Stimulated activated CD4-positive, alpha-beta T cell treated with anti-CD3 and anti-CD28 coated beads, Interleukin-2, amount 100 ng/mL, for 48 hours (primary cell): ENCODE results near the gene TMC2.
"Not testable (repeated sequence)": the region's sequence is repeated elsewhere in the genome, so short reads cannot be mapped to it uniquely, and the experiment has no call there.

Source experiments
- DNase-seq, 2 donors: peaks; one replicate each; pipeline ENCODE4 v3.0.0-alpha.2; 2020

TMC2 gene

GRCh38 chr20:2524709-2525506, 11.5 kb upstream of the TMC2 start:
- peak; percentile 30 to 33 for DNase-seq

- DNase-seq = not testable (repeated sequence)
Measured at GRCh38 chr20:2526218-2526583, 10.2 kb upstream of the TMC2 start.

DNA sequence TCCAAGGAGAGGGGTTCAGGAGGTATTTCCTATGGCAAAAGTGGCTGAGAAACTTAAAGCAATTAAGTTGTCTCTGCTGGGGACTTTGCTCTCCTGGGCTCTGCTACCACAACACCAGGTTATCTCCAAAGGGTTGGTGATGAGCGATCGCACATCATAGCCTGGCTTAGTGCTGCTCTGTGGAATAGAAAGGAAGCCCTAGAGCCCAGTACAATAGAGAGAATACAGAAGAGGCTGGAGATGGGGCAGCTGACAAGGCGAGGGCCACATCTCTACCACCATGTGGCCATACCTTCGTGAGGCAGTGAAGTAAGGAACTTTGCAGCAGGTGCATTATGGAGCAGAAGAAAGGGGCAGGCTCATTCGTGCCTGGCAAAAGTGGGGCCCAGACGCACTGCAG, 8.6 kb upstream of the TMC2 start:
- no peak for DNase-seq

GRCh38 chr20:2528671-2529271, 7.6 kb upstream of the TMC2 start:
- no peak for DNase-seq

GRCh38 chr20:2533118-2533517, 3.3 kb upstream of the TMC2 start:
- no peak for DNase-seq

- no peak for DNase-seq
Measured at GRCh38 chr20:2535711-2536559, 438 bp upstream of the TMC2 start.

DNA sequence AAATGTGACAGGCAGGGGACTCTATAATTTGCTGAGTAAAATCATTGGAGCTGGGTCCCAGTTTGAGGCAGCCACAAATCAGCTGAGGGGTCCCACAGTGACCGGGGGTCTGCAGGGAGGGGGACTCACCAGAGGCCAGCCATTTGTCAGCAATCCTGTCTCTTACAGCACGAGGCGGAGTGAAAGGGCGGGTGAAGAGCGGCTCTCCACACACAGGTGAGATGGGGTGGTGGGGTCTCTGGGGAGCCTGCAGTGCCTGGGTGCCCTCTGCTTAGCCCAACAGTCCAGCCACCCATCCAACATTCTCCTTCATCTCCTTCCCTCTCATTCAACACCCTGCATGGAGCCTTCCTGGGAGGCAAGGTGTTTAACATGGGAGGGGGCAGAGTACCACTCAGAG, 728 bp downstream of the TMC2 start:
- no peak for DNase-seq

- no peak for DNase-seq
Measured at GRCh38 chr20:2538356-2538755, 2.0 kb downstream of the TMC2 start.

DNA sequence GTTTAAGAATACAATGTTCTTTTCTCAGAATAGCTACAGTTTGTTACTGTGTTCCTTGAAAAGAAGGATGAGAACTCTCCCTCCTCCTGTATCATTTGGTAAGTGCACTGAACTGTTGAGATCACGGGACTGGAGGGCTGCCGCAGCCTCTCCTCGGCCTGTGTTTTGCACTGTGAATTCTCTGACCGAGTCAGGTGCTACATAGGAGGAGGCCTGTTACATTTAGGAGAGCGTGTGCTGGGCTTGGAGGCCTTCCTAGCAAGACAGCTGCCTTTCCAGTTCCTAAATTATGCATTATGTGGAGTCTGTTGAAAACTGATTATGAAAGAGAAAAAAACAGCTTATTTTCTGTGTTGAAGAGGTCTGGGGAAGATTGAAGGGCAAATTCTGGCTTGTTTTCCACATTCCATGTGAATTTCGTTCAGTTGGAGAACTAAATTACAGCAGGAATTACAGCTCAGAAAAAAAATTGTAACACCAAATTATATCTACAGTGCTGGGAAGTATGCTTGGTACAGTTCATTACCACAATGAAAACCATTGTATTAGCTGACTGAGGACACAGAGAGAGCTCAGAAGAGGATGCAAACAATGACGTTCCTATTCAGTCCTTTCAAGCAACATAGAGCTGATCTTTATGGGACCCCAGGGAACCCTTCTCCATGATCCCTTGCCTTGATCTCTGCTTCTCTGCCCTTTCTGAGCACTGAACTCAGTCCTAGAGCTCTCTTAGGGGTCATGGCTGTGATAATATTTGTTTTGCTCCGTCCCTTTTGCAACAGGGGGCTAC, 2.8 kb downstream of the TMC2 start:
- DNase-seq = no peak

GRCh38 chr20:2541940-2542339, 5.6 kb downstream of the TMC2 start:
- DNase-seq = no peak

DNA sequence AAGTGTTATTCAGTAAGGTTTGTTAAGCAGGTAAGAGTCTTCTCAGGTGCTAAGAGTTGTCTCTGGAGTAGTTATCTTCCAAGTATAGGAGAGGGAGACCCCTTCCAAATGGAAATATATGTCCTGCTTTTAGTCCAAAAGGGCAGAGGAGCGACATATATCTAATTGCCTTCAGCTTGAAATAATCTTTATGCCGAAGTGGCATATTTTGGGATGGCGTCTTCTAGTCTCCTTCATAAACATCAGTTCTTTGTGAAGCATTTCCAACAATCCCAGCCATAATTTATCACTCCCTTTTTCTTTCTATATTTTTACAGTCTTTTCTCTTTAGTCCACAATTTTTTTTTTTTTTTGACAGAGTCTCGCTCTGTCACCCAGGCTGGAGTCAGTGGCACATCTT, 6.0 kb downstream of the TMC2 start:
- DNase-seq = no peak

- no peak for DNase-seq
Measured at GRCh38 chr20:2544211-2544610, 7.8 kb downstream of the TMC2 start.

- DNase-seq = no peak
Measured at GRCh38 chr20:2545594-2545993, 9.2 kb downstream of the TMC2 start.

GRCh38 chr20:2557873-2558580, 21.7 kb downstream of the TMC2 start:
- DNase-seq = no peak

DNA sequence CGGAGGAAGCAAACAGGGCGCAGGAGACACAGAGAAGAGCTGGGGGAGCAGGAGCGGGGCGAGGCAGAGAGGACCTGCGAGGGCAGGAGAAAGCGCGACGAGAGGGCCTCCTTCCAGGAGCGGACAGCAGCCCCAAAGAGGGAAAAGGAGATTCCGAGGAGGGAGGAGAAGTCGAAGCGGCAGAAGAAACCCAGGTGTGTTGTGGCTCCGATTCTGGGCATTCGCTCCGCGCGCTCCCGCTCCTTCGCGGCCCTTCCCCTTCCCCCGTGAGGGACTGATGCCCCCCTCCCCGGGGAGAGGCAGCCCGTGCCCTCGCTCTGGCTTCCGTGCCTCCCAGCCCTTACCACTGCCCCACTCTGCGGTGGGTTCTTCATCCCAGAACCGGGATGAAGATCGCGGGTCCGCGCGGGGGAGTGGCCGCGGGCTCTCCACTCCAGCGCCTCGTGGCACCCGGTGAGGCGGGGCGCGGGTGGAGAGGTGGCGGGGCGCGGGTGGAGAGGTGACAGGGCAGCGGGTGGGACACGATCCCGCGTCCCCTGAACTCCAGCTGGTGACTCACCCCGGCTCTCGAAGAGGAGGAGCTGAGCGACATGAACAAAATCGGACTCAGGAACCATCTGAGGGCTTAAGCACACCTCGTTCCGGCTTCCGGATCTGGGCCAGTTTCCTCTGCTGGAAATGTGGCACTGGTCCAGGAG, 22.4 kb downstream of the TMC2 start:
- no peak for DNase-seq

DNA sequence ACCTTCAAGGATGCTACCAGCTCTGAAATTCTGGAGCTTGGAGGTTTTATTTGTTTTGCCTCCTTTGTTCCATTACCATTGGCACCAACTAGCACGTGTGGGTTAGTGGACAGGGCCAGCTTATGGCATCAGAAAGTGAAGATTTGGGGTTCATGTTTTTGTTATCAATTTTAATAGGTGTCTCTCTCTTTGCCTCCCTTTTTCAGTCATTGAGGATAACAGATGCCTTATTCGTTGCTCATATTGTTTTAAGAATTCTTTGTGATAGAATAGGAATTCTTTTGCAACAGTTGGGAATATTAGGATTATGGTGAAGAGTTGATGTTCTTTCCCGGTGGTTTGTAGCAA, 22.9 kb downstream of the TMC2 start:
- no peak for DNase-seq

DNA sequence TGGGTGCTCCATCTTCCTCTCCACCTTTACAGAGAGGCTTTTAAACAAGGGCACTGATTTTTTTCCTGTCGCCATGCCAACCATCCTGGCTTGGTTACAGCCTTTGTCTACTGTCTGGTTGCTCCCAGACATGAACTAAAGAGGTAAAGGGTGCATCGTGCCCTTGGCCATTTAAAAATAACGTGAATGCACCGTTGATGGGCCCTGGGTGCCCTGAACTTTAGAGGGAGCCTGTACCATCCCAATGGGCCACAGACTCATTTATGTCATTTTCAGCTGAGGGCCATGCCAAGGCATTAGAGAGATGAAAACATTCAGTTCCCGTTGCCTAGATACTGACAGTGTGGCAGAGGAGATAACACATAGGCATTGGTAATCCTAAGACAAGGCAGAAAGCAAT, 23.3 kb downstream of the TMC2 start:
- DNase-seq = no peak

DNA sequence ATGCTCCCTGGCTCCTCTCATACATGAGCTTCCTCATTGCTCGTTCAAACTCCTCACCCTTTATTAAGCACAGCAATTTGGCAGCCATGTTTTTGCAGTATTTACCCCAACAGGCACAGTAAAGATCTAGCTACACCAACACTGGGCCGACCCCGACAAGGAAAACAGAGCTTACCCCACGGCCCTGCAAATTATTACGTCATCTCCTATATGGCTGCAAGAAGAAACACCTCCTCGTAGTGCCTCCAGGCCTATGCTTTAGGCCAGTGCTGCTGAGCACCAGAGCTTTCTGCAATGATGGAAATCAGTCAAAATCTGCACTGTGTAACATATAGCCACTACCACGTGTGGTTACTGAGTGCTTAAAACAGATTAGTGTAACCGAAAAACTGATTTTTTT, 26.7 kb downstream of the TMC2 start:
- no peak for DNase-seq

- no peak for DNase-seq
Measured at GRCh38 chr20:2564406-2564805, 28.0 kb downstream of the TMC2 start.

DNA sequence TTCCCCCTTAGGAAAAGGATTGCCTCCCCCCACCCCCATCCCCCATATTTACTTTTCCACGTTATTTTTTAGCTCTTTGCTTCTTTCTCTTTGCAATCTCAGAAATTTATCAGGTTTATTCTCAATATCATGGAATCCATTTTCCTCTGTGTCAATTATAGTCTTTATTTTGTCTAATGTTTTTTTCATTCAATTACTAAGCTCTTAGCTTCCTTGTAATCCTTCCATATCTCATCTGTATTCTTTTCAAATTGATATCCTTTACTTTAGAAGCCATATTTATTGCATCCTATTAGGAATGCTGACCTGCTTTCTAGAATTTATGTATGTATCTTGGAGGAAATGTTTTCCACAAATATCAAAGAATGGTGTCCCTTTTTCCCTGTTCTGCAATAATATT, 39.3 kb downstream of the TMC2 start:
- DNase-seq = no peak

GRCh38 chr20:2576317-2576727, 39.9 kb downstream of the TMC2 start:
- DNase-seq = no peak
